ENCODE measurements around the gene CCDC187. TPM values are rescaled to one million over a fixed set of nuclear protein-coding genes. Genes with fewer than 3 reads are reported as not detected.

The CCDC187 gene
- total and polyA plus RNA-seq, 12 donors = 0.02 to 0.07 (median 0.03) TPM; not detected in 8

GRCh38 chr9:136314944-136315343 lies 11.1 kb upstream of the CCDC187 start:
- WGBS, 2 donors = 85 to 86% methylated on average over 4 of the region's 4 CpGs

GRCh38 chr9:136314056-136314416 lies 10.1 kb upstream of the CCDC187 start:
- WGBS, 2 donors = 84 to 89% methylated on average over 3 of the region's 3 CpGs
- DNase-seq = no peak
- intact Hi-C loops (cut with DNase I) = loop anchor here in 3 of 10 donors (5.0 to 10.0 kb wide), 2 partner anchors 88 to 91 kb away; partner anchors contain the start of gene SNAPC4 (in 3 of the 3)

More at GRCh38 chr9:136314944-136315343, 11.1 kb upstream of the CCDC187 start:
- Histone ChIP-seq H3K27me3 (peaks cover 0 to 21% (median 18%) of the 10 kb centered on the region in 7 donors), H3K9me3 (peaks cover 0 to 18% (median 4%) of the 10 kb centered on the region in 11 donors), H3K4me1 (no peaks in the 10 kb centered on the region), H3K36me3 (no peaks in the 10 kb centered on the region), H3K4me3 (no peak overlapping the region), H3K27ac (no peak overlapping the region)
- TF ChIP-seq CTCF (IDR thresholded peaks at IDR 0.05) = no peak
- no peak for ATAC-seq
- intact Hi-C loops (cut with DNase I) = loop anchor here in 3 of 10 donors (5.0 to 10.0 kb wide), 2 partner anchors 87 to 90 kb away; partner anchors contain the start of gene SNAPC4 (in 3 of the 3)
- no peak for DNase-seq

GRCh38 chr9:136313111-136314055 lies 9.5 kb upstream of the CCDC187 start:
- no peak for ATAC-seq
- intact Hi-C loops (cut with DNase I) = loop anchor here in 5 of 10 donors (2.0 to 10.0 kb wide), 3 partner anchors 87 to 91 kb away; partner anchors contain the start of gene SNAPC4 (in 5 of the 5)
- H3K27ac ChIP-seq = no peak overlapping the region

More at GRCh38 chr9:136314056-136314416, 10.1 kb upstream of the CCDC187 start:
- peaks cover 0 to 18% (median 4%) of the 10 kb centered on the region in 11 donors for H3K9me3 ChIP-seq
- no peaks in the 10 kb centered on the region for H3K36me3 ChIP-seq
- H3K4me3 ChIP-seq = no peak overlapping the region
- H3K27ac ChIP-seq = no peak overlapping the region
- ATAC-seq = no peak
- TF ChIP-seq CTCF (IDR thresholded peaks at IDR 0.05) = no peak
- H3K27me3 ChIP-seq = peaks cover 0 to 29% (median 21%) of the 10 kb centered on the region in 7 donors
- H3K4me1 ChIP-seq = no peaks in the 10 kb centered on the region

More at GRCh38 chr9:136313111-136314055, 9.5 kb upstream of the CCDC187 start:
- Histone ChIP-seq H3K36me3 (no peaks in the 10 kb centered on the region), H3K27me3 (peaks cover 0 to 34% (median 25%) of the 10 kb centered on the region in 7 donors), H3K4me3 (no peak overlapping the region), H3K4me1 (no peaks in the 10 kb centered on the region), H3K9me3 (peaks cover 0 to 18% (median 4%) of the 10 kb centered on the region in 11 donors)
- no peak for TF ChIP-seq CTCF (IDR thresholded peaks at IDR 0.05)
- 83 to 85% methylated on average over 18 of the region's 18 CpGs for WGBS, 2 donors
- peak in 1 of 2 donors; percentile 6 for DNase-seq

Data from heart right ventricle (tissue), 16 donors.